ENCODE measurements around the gene CHRNA1. TPM values are rescaled to one million over a fixed set of nuclear protein-coding genes. Genes with fewer than 3 reads are reported as not detected.

Gene CHRNA1
- total and polyA plus RNA-seq, 4 donors, result 2.0 TPM; not detected in 3

GRCh38 chr2:174796319-174796771, 32.1 kb upstream of the CHRNA1 start:
- Histone ChIP-seq H3K27ac (ENCODE audit: low read depth in 1 of 2, low read length in 2 of 2) (no peak overlapping the region), H3K27me3 (ENCODE audit: control insufficient read depth in 1 of 2, insufficient read depth in 2 of 2, low read length in 1 of 2) (no peaks in the 10 kb centered on the region), H3K4me1 (ENCODE audit: control insufficient read depth in 1 of 2, insufficient read depth in 2 of 2, low read length in 2 of 2) (no peaks in the 10 kb centered on the region), H3K9me3 (ENCODE audit: control insufficient read depth, low read length) (no peaks in the 10 kb centered on the region), H3K4me3 (ENCODE audit: low read length in 2 of 2) (no peak overlapping the region), H3K36me3 (ENCODE audit: control insufficient read depth in 1 of 2, insufficient read depth in 2 of 2, low read length in 1 of 2) (peaks cover 0 to 4% of the 10 kb centered on the region in 2 donors)
- DNase-seq, result no peak
- intact Hi-C loops (cut with DNase I), result no loop called here
- no peak for ATAC-seq (ENCODE audit: low FRiP score)

DNA sequence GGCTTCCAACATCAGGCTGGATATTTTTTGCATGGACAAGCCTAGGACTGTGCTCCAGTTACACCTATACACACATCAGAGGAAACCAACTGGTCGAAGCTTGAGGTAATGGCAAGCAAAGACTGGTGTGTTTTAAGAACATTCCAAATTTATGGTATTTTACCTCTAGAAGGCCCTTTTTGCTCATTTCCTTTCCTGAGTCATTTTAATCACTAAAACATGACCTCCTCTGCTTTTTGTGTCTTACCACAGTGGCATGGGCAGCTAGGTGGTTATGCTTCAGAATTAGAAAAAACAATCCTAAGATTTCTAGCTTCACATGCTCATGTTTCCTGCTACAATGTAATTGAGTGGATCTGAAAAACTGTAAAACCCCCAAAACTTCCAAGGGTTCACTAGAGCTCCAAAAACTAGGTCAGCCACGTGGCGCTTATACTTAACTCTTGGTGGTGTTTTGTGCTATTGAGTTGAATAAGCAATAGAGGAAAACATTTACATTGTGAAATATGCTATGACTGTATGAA, 30.6 kb upstream of the CHRNA1 start:
- Histone ChIP-seq H3K9me3 (ENCODE audit: control insufficient read depth, low read length) (no peaks in the 10 kb centered on the region), H3K27me3 (ENCODE audit: control insufficient read depth in 1 of 2, insufficient read depth in 2 of 2, low read length in 1 of 2) (no peaks in the 10 kb centered on the region), H3K4me3 (ENCODE audit: low read length in 2 of 2) (no peak overlapping the region), H3K27ac (ENCODE audit: low read depth in 1 of 2, low read length in 2 of 2) (no peak overlapping the region), H3K36me3 (ENCODE audit: control insufficient read depth in 1 of 2, insufficient read depth in 2 of 2, low read length in 1 of 2) (no peaks in the 10 kb centered on the region), H3K4me1 (ENCODE audit: control insufficient read depth in 1 of 2, insufficient read depth in 2 of 2, low read length in 2 of 2) (no peaks in the 10 kb centered on the region)
- 71 to 77% methylated on average over 3 of the region's 3 CpGs for WGBS, 2 donors
- intact Hi-C loops (cut with DNase I), result no loop called here
- ATAC-seq (ENCODE audit: low FRiP score) (no peak), DNase-seq (no peak)

GRCh38 chr2:174792309-174793025, 28.2 kb upstream of the CHRNA1 start:
- intact Hi-C loops (cut with DNase I), result no loop called here
- ATAC-seq (ENCODE audit: low FRiP score) (no peak), DNase-seq (no peak)
- Histone ChIP-seq H3K27ac (ENCODE audit: low read depth in 1 of 2, low read length in 2 of 2) (no peak overlapping the region), H3K4me1 (ENCODE audit: control insufficient read depth in 1 of 2, insufficient read depth in 2 of 2, low read length in 2 of 2) (no peaks in the 10 kb centered on the region), H3K9me3 (ENCODE audit: control insufficient read depth, low read length) (no peaks in the 10 kb centered on the region), H3K36me3 (ENCODE audit: control insufficient read depth in 1 of 2, insufficient read depth in 2 of 2, low read length in 1 of 2) (no peaks in the 10 kb centered on the region), H3K4me3 (ENCODE audit: low read length in 2 of 2) (no peak overlapping the region), H3K27me3 (ENCODE audit: control insufficient read depth in 1 of 2, insufficient read depth in 2 of 2, low read length in 1 of 2) (no peaks in the 10 kb centered on the region)
- WGBS, 2 donors, result 79 to 85% methylated on average over 7 of the region's 7 CpGs

DNA sequence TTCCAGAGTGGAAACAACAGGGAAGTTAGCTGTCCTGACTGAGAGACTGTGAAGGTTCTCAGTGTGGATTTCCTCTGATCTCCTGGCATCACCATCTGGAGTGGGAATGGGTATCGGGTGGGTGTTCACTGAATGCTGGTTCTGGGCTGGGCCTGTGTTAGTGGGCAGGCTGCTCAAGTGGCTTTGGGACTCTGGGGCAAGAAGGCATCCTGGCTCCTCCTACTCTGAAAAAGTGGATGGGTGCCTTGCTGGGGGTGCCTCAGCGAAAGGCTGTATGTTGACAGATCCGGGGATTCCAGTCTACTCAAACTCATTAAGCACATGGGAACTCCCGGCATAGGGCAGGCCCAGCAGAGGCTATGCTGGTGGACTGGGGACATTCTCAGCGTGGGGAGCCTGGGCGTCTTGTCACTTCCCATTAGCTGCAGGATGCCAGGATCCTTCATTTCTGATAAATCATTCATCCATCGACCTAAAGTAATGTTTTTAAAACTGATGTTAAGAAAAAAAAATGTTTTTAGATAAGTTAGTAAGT, 27.5 kb upstream of the CHRNA1 start:
- DNase-seq, result no peak
- Histone ChIP-seq H3K4me1 (ENCODE audit: control insufficient read depth in 1 of 2, insufficient read depth in 2 of 2, low read length in 2 of 2) (no peaks in the 10 kb centered on the region), H3K36me3 (ENCODE audit: control insufficient read depth in 1 of 2, insufficient read depth in 2 of 2, low read length in 1 of 2) (no peaks in the 10 kb centered on the region), H3K9me3 (ENCODE audit: control insufficient read depth, low read length) (no peaks in the 10 kb centered on the region), H3K27me3 (ENCODE audit: control insufficient read depth in 1 of 2, insufficient read depth in 2 of 2, low read length in 1 of 2) (no peaks in the 10 kb centered on the region), H3K4me3 (ENCODE audit: low read length in 2 of 2) (no peak overlapping the region), H3K27ac (ENCODE audit: low read depth in 1 of 2, low read length in 2 of 2) (no peak overlapping the region)
- WGBS, 2 donors, result 78 to 79% methylated on average over 7 of the region's 7 CpGs
- intact Hi-C loops (cut with DNase I), result no loop called here
- no peak for ATAC-seq (ENCODE audit: low FRiP score)

DNA sequence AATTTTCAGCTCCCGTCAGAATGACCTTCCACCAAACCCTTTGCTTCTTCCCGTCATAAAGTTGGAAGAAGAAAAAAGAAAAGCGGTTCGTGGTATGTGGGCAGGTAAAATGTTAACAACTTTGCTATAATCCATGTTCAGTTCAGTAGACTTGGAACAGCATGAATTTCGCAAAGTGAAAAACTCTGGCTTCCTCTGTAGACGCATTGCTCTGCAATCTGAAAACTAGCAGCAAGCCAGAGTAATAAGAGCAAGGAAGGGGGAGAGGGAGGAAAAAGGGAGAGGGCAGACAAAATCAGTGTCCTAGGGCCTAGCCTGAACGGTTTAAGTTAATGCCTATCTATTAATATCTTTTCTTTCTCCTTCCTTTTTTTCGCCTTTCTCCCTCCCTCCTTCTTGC, 26.7 kb upstream of the CHRNA1 start:
- Histone ChIP-seq H3K4me3 (ENCODE audit: low read length in 2 of 2) (no peak overlapping the region), H3K9me3 (ENCODE audit: control insufficient read depth, low read length) (no peaks in the 10 kb centered on the region), H3K36me3 (ENCODE audit: control insufficient read depth in 1 of 2, insufficient read depth in 2 of 2, low read length in 1 of 2) (no peaks in the 10 kb centered on the region), H3K27ac (ENCODE audit: low read depth in 1 of 2, low read length in 2 of 2) (no peak overlapping the region), H3K4me1 (ENCODE audit: control insufficient read depth in 1 of 2, insufficient read depth in 2 of 2, low read length in 2 of 2) (no peaks in the 10 kb centered on the region), H3K27me3 (ENCODE audit: control insufficient read depth in 1 of 2, insufficient read depth in 2 of 2, low read length in 1 of 2) (no peaks in the 10 kb centered on the region)
- ATAC-seq (ENCODE audit: low FRiP score), result no peak
- DNase-seq, result no peak
- 83 to 85% methylated on average over 8 of the region's 8 CpGs for WGBS, 2 donors
- intact Hi-C loops (cut with DNase I), result no loop called here

- ATAC-seq (ENCODE audit: low FRiP score) (no peak), DNase-seq (no peak)
- intact Hi-C loops (cut with DNase I), result no loop called here
- Histone ChIP-seq H3K4me3 (ENCODE audit: low read length in 2 of 2) (no peak overlapping the region), H3K4me1 (ENCODE audit: control insufficient read depth in 1 of 2, insufficient read depth in 2 of 2, low read length in 2 of 2) (no peaks in the 10 kb centered on the region), H3K36me3 (ENCODE audit: control insufficient read depth in 1 of 2, insufficient read depth in 2 of 2, low read length in 1 of 2) (no peaks in the 10 kb centered on the region), H3K27me3 (ENCODE audit: control insufficient read depth in 1 of 2, insufficient read depth in 2 of 2, low read length in 1 of 2) (no peaks in the 10 kb centered on the region), H3K27ac (ENCODE audit: low read depth in 1 of 2, low read length in 2 of 2) (no peak overlapping the region), H3K9me3 (ENCODE audit: control insufficient read depth, low read length) (no peaks in the 10 kb centered on the region)
- WGBS, 2 donors, result 90% methylated on average over 16 of the region's 16 CpGs
These were observed 24.7 kb upstream of the CHRNA1 start for GRCh38 chr2:174789001-174789400.

GRCh38 chr2:174788291-174788929, 24.1 kb upstream of the CHRNA1 start:
- Histone ChIP-seq H3K4me1 (ENCODE audit: control insufficient read depth in 1 of 2, insufficient read depth in 2 of 2, low read length in 2 of 2) (no peaks in the 10 kb centered on the region), H3K27ac (ENCODE audit: low read depth in 1 of 2, low read length in 2 of 2) (no peak overlapping the region), H3K36me3 (ENCODE audit: control insufficient read depth in 1 of 2, insufficient read depth in 2 of 2, low read length in 1 of 2) (no peaks in the 10 kb centered on the region), H3K9me3 (ENCODE audit: control insufficient read depth, low read length) (no peaks in the 10 kb centered on the region), H3K27me3 (ENCODE audit: control insufficient read depth in 1 of 2, insufficient read depth in 2 of 2, low read length in 1 of 2) (no peaks in the 10 kb centered on the region), H3K4me3 (ENCODE audit: low read length in 2 of 2) (no peak overlapping the region)
- intact Hi-C loops (cut with DNase I), result no loop called here
- 71 to 75% methylated on average over 14 to 15 of the region's 15 CpGs for WGBS, 2 donors
- DNase-seq (no peak), ATAC-seq (ENCODE audit: low FRiP score) (no peak)

DNA sequence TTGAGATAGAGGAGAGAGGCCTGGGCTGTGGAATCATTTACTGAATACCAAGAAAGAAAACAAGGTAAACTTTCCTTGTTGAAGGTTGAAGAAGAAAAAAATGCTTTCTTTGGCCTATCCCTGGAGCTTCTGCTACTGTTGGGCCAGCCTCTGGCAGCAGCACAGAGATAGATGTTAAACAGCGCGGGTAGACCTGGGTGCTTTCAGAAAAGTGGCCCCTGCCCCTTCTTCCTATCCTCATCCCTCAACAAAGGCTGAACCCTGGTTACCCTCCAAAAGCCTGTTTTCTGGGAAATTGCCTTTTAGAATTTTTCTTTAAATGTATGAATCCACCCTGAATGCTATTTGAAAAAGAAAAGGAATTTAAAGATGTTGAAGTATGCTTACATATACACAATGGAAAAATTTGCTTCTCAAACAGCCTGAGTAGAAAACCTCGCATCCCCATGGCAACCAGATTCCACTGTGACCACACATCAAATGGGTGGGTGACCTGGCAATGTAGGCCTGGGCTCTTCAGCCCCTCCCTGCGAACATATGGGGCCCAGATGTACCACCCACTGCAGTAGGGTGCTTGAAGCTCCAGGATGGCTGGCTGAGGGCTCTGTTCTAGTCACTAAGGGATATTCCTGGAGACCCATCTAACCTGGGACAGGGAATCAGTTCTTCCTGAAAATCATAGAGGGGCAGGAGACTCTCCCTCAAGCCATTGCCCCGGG, 23.4 kb upstream of the CHRNA1 start:
- no peak overlapping the region for H3K4me3 ChIP-seq (ENCODE audit: low read length in 2 of 2)
- WGBS, 2 donors, result 72 to 76% methylated on average over 5 of the region's 5 CpGs
- H3K36me3 ChIP-seq (ENCODE audit: control insufficient read depth in 1 of 2, insufficient read depth in 2 of 2, low read length in 1 of 2), result no peaks in the 10 kb centered on the region
- ATAC-seq (ENCODE audit: low FRiP score), result no peak
- intact Hi-C loops (cut with DNase I), result no loop called here
- H3K4me1 ChIP-seq (ENCODE audit: control insufficient read depth in 1 of 2, insufficient read depth in 2 of 2, low read length in 2 of 2), result no peaks in the 10 kb centered on the region
- H3K9me3 ChIP-seq (ENCODE audit: control insufficient read depth, low read length), result no peaks in the 10 kb centered on the region
- H3K27ac ChIP-seq (ENCODE audit: low read depth in 1 of 2, low read length in 2 of 2), result no peak overlapping the region
- no peak for DNase-seq
- no peaks in the 10 kb centered on the region for H3K27me3 ChIP-seq (ENCODE audit: control insufficient read depth in 1 of 2, insufficient read depth in 2 of 2, low read length in 1 of 2)

Data from aorta (tissue), 5 donors.